Measurements from ENCODE around the gene FGF14. TPM values are rescaled to one million over a fixed set of nuclear protein-coding genes. Genes with fewer than 3 reads are reported as not detected.

FGF14 gene
- polyA plus RNA-seq, 1 of the 3 experiments (the other 2 are of a cell fraction) = 0.20 TPM

GRCh38 chr13:101798437-101798836, 603.4 kb downstream of the FGF14 start:
- no peak overlapping the region for H3K27ac ChIP-seq (ENCODE audit: low read depth in 2 of 2, low read length in 1 of 2)
- H3K9me2 ChIP-seq = no peaks in the 10 kb centered on the region
- no peak overlapping the region for H3K9ac ChIP-seq
- whole genome bisulfite sequencing (ENCODE audit: low lambda C conversion rate) = 0% methylated on average over 1 of the region's 1 CpG
- H2AFZ ChIP-seq (ENCODE audit: low read depth) = no peak overlapping the region
- H3F3A ChIP-seq (replicated peaks; ENCODE audit: insufficient read depth) = no peaks in the 10 kb centered on the region
- no peak overlapping the region for H3K4me2 ChIP-seq
- H4K20me1 ChIP-seq (ENCODE audit: insufficient read depth) = no peaks in the 10 kb centered on the region
- TF ChIP-seq ELF1 (IDR thresholded peaks at IDR 0.05) = no peak
- TF ChIP-seq NFIC (IDR thresholded peaks at IDR 0.05; ENCODE audit: borderline replicate concordance) = no peak
- TF ChIP-seq, protein P1, sequence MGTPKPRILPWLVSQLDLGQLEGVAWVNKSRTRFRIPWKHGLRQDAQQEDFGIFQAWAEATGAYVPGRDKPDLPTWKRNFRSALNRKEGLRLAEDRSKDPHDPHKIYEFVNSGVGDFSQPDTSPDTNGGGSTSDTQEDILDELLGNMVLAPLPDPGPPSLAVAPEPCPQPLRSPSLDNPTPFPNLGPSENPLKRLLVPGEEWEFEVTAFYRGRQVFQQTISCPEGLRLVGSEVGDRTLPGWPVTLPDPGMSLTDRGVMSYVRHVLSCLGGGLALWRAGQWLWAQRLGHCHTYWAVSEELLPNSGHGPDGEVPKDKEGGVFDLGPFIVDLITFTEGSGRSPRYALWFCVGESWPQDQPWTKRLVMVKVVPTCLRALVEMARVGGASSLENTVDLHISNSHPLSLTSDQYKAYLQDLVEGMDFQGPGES (IDR thresholded peaks at IDR 0.05; ENCODE audit: low read depth, low read length) = no peak
- TF ChIP-seq FOXJ3 (CRISPR knock-in tag; IDR thresholded peaks at IDR 0.05) = no peak
- TF ChIP-seq MEF2A (IDR thresholded peaks at IDR 0.05; ENCODE audit: borderline replicate concordance, low read depth) = no peak
- no peak for TF ChIP-seq FOSL2 (IDR thresholded peaks at IDR 0.05; ENCODE audit: borderline replicate concordance, low read depth)
- TF ChIP-seq USF2 (IDR thresholded peaks at IDR 0.05; ENCODE audit: borderline replicate concordance, low read depth, low read length) = no peak
- TF ChIP-seq RCOR1 (IDR thresholded peaks at IDR 0.05; ENCODE audit: low read length) = no peak
- TF ChIP-seq, protein P2, sequence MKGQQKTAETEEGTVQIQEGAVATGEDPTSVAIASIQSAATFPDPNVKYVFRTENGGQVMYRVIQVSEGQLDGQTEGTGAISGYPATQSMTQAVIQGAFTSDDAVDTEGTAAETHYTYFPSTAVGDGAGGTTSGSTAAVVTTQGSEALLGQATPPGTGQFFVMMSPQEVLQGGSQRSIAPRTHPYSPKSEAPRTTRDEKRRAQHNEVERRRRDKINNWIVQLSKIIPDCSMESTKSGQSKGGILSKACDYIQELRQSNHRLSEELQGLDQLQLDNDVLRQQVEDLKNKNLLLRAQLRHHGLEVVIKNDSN (IDR thresholded peaks at IDR 0.05; ENCODE audit: borderline replicate concordance, low read depth) = no peak
- no peak for TF ChIP-seq EP300 (IDR thresholded peaks at IDR 0.05; ENCODE audit: borderline replicate concordance in 1 of 2, low read depth in 1 of 2, low read length in 1 of 2)
- TF ChIP-seq RXRA (IDR thresholded peaks at IDR 0.05; ENCODE audit: borderline replicate concordance, low read depth) = no peak
- TF ChIP-seq, protein P3, sequence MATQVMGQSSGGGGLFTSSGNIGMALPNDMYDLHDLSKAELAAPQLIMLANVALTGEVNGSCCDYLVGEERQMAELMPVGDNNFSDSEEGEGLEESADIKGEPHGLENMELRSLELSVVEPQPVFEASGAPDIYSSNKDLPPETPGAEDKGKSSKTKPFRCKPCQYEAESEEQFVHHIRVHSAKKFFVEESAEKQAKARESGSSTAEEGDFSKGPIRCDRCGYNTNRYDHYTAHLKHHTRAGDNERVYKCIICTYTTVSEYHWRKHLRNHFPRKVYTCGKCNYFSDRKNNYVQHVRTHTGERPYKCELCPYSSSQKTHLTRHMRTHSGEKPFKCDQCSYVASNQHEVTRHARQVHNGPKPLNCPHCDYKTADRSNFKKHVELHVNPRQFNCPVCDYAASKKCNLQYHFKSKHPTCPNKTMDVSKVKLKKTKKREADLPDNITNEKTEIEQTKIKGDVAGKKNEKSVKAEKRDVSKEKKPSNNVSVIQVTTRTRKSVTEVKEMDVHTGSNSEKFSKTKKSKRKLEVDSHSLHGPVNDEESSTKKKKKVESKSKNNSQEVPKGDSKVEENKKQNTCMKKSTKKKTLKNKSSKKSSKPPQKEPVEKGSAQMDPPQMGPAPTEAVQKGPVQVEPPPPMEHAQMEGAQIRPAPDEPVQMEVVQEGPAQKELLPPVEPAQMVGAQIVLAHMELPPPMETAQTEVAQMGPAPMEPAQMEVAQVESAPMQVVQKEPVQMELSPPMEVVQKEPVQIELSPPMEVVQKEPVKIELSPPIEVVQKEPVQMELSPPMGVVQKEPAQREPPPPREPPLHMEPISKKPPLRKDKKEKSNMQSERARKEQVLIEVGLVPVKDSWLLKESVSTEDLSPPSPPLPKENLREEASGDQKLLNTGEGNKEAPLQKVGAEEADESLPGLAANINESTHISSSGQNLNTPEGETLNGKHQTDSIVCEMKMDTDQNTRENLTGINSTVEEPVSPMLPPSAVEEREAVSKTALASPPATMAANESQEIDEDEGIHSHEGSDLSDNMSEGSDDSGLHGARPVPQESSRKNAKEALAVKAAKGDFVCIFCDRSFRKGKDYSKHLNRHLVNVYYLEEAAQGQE (IDR thresholded peaks at IDR 0.05; ENCODE audit: low read depth, low read length) = no peak
- H3K27me3 ChIP-seq (ENCODE audit: insufficient read depth) = no peaks in the 10 kb centered on the region
- no peaks in the 10 kb centered on the region for H3K9me3 ChIP-seq
- no peak for DNase-seq
- ChIA-PET CTCF (interaction anchor here (1.6 to 2.0 kb wide), 2 partner anchors 10 to 11 kb away, joined by 5 to 6 read pairs; no protein-coding TSS in a partner anchor), POLR2A (no interaction called here)
- H3K79me2 ChIP-seq (ENCODE audit: insufficient read depth) = no peaks in the 10 kb centered on the region
- H3K4me3 ChIP-seq (ENCODE audit: low read depth in 2 of 2, low read length in 1 of 2) = no peak overlapping the region
- no peaks in the 10 kb centered on the region; a peak in 1 of 4 replicates for H3K4me1 ChIP-seq (ENCODE audit: control insufficient read depth in 1 of 2, insufficient read depth in 2 of 2, low read depth in 1 of 2, low read length in 1 of 2)
- H3K36me3 ChIP-seq (replicated peaks in 1 of 2; ENCODE audit: control insufficient read depth in 1 of 2, insufficient read depth in 2 of 2, low read length in 1 of 2) = no peaks in the 10 kb centered on the region

Measured in SK-N-SH (cell line).